PFSK-1 (cell line): ENCODE data around the gene RD3L.

Experiments used
- FOXP2 ChIP-seq: optimal IDR thresholded peaks from 2 replicates; pipeline ENCODE3; 2011; ENCODE audit warnings: borderline replicate concordance, control low read depth, inconsistent platforms; ENCODE audit not compliant: insufficient read depth; ENCODE audit errors: extremely low read length, extremely low read depth
- POLR2AphosphoS5 ChIP-seq: IDR thresholded peaks from 2 replicates; pipeline ENCODE4 v1.6.1; 2012; ENCODE audit warnings: low read depth, mild to moderate bottlenecking, control low read depth, low read length, moderate library complexity
- REST ChIP-seq, 2 experiments: IDR thresholded peaks; 2 replicates each; pipeline versions ENCODE4 v1.6.1 to v1.8.0; 2011 to 2012; ENCODE audit warnings: low read depth in 2 of 2, low read length in 2 of 2, control low read depth in 1 of 2, inconsistent platforms in 1 of 2, mild to moderate bottlenecking in 1 of 2, moderate library complexity in 1 of 2; ENCODE audit not compliant: insufficient read depth in 1 of 2
- SIN3A ChIP-seq: IDR thresholded peaks from 2 replicates; pipeline ENCODE4 v1.6.1; 2012; ENCODE audit warnings: mild to moderate bottlenecking, low read length, moderate library complexity, borderline replicate concordance; ENCODE audit not compliant: insufficient read depth
- TAF1 ChIP-seq: IDR thresholded peaks from 2 replicates; pipeline ENCODE4 v1.6.1; 2012; ENCODE audit warnings: low read length, control low read depth, borderline replicate concordance; ENCODE audit not compliant: insufficient read depth

Gene RD3L

GRCh38 chr14:103961928-103962578 is 19.7 kb upstream of the RD3L start:
- TF ChIP-seq TAF1 (no peak), POLR2AphosphoS5 (no peak), REST (IDR thresholded peaks at IDR 0.05; ENCODE audit: insufficient read depth in 1 of 2, low read depth in 2 of 2, low read length in 2 of 2) (no peak), SIN3A (no peak), FOXP2 (no peak)

- TF ChIP-seq REST (IDR thresholded peaks at IDR 0.05; ENCODE audit: insufficient read depth in 1 of 2, low read depth in 2 of 2, low read length in 2 of 2), result no peak
- no peak for TF ChIP-seq POLR2AphosphoS5
- TF ChIP-seq FOXP2, result no peak
- TF ChIP-seq TAF1, result no peak
- TF ChIP-seq SIN3A, result no peak
Observed at GRCh38 chr14:103960457-103961055, 18.2 kb upstream of the RD3L start.

- TF ChIP-seq FOXP2, result no peak
- TF ChIP-seq REST (IDR thresholded peaks at IDR 0.05; ENCODE audit: insufficient read depth in 1 of 2, low read depth in 2 of 2, low read length in 2 of 2), result no peak
Observed at GRCh38 chr14:103949131-103949790, 6.9 kb upstream of the RD3L start.

GRCh38 chr14:103948442-103948841 is 6.1 kb upstream of the RD3L start:
- TF ChIP-seq SIN3A (no peak), FOXP2 (no peak), TAF1 (no peak), REST (IDR thresholded peaks at IDR 0.05; ENCODE audit: insufficient read depth in 1 of 2, low read depth in 2 of 2, low read length in 2 of 2) (no peak), POLR2AphosphoS5 (no peak)
